ENCODE data around the gene ERN2.

- TF ChIP-seq SUZ12 (IDR thresholded peaks at IDR 0.05), result no peak
- no peak for TF ChIP-seq FOXA1 (IDR thresholded peaks at IDR 0.05)
- no peak for TF ChIP-seq ELF4 (IDR thresholded peaks at IDR 0.05)
- no peak for TF ChIP-seq SP1 (IDR thresholded peaks at IDR 0.05)
- no peak for TF ChIP-seq FOXM1 (IDR thresholded peaks at IDR 0.05; ENCODE audit: borderline replicate concordance)
- TF ChIP-seq TARDBP (IDR thresholded peaks at IDR 0.05), result no peak
Observed at GRCh38 chr16:23724785-23725131, 11.7 kb upstream of the ERN2 start.

Measured in HEK293T (cell line).